GM18867 (cell line): Measurements from ENCODE around the gene ADAM21.
"Not testable (repeated sequence)": the region's sequence is repeated elsewhere in the genome, so short reads cannot be mapped to it uniquely, and the experiment has no call there.

Experiments used
- ATAC-seq: cut with Tn5 transposase; IDR thresholded peaks from one replicate; pipeline ENCODE4 v1.9.1; 2021; ENCODE audit warnings: mild to moderate bottlenecking, moderate library complexity; ENCODE audit not compliant: unreplicated experiment

Gene ADAM21

GRCh38 chr14:70475459-70475858, 23.5 kb downstream of the ADAM21 start:
- not testable (repeated sequence) for ATAC-seq

GRCh38 chr14:70477356-70478105, 25.6 kb downstream of the ADAM21 start:
- ATAC-seq = not testable (repeated sequence)

GRCh38 chr14:70489579-70490200, 37.7 kb downstream of the ADAM21 start:
- no peak for ATAC-seq

- no peak for ATAC-seq
Observed at GRCh38 chr14:70498191-70498590, 46.2 kb downstream of the ADAM21 start.
